ENCODE measurements around the gene CHURC1.

The CHURC1 gene

GRCh38 chr14:64973026-64973442 lies 58.8 kb downstream of the CHURC1 start:
- peak overlapping the region; percentile 59 for H3K9ac ChIP-seq (ENCODE audit: low read length)
- H3K4me1 ChIP-seq (ENCODE audit: control insufficient read depth, insufficient read depth, low read length), result peaks cover 51% of the 10 kb centered on the region
- H3K27ac ChIP-seq (ENCODE audit: low read depth, low read length), result no peak overlapping the region
- peak overlapping the region; percentile 80 for H3K4me3 ChIP-seq (ENCODE audit: low read depth, low read length)
- H3K27me3 ChIP-seq (ENCODE audit: control insufficient read depth, insufficient read depth, low read length), result peaks cover 20% of the 10 kb centered on the region
- H3K9me3 ChIP-seq (ENCODE audit: control insufficient read depth, insufficient read depth, low read depth, low read length), result no peaks in the 10 kb centered on the region
- H3K36me3 ChIP-seq (ENCODE audit: control insufficient read depth, insufficient read depth, low read length), result no peaks in the 10 kb centered on the region

GRCh38 chr14:64973826-64974225 lies 59.6 kb downstream of the CHURC1 start:
- no peak overlapping the region for H3K9ac ChIP-seq (ENCODE audit: low read length)
- H3K4me1 ChIP-seq (ENCODE audit: control insufficient read depth, insufficient read depth, low read length), result peaks cover 43% of the 10 kb centered on the region
- H3K9me3 ChIP-seq (ENCODE audit: control insufficient read depth, insufficient read depth, low read depth, low read length), result no peaks in the 10 kb centered on the region
- peaks cover 23% of the 10 kb centered on the region for H3K27me3 ChIP-seq (ENCODE audit: control insufficient read depth, insufficient read depth, low read length)
- H3K27ac ChIP-seq (ENCODE audit: low read depth, low read length), result no peak overlapping the region
- H3K36me3 ChIP-seq (ENCODE audit: control insufficient read depth, insufficient read depth, low read length), result no peaks in the 10 kb centered on the region
- no peak overlapping the region for H3K4me3 ChIP-seq (ENCODE audit: low read depth, low read length)

DNA sequence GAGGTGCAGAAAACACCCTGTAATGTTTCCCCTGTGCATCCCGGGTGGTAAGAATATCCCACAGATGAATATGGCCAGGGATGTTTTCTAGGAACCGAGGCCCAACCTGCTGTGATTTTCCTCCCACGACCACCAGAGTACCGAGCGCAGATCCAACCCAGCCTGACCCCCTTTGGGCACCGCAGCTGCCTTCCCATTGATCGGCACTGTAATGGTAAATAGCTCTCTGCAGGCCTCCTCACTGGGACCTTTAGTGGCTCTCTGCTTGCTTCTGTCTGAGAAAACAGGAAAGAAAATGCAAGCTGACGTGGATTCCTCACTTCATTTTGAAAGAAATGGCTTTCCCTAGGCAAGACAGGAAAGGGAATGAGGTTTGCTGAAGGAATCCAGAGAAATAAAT lies 60.3 kb downstream of the CHURC1 start:
- peak overlapping the region; percentile 76; the same call in 1 of the 2 replicates for H3K27ac ChIP-seq (ENCODE audit: low read depth, low read length)

DNA sequence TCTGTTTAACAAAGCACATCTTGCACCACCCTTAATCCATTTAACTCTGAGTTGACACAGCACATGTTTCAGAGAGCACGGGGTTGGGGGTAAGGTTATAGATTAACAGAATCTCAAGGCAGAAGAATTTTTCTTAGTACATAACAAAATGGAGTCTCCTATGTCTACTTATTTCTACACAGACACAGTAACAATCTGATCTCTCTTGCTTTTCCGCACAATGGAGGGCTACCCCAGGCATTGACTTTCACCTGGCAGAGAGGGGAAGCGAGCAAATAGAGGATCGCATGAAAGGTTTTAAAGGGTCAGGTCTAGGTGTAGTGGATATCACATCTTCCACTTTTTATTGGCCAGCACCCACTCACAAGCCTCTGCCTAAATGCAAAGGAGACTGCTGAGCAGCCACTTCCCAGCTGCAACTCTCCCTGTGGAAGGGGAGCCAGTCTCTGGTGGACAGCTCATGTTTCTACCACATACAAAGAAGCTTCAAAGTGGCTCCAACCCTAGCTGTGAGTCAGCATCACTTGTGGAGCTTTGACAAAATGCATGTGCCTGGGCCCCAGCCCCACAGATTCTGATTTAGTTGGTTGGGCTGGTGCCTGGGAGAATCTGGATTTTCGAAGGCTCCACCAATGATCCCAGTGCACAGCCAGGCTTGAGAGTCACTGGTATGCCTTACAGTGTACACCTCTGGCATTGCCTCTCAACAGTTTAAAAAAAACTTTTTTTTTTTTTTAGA lies 65.2 kb downstream of the CHURC1 start:
- Histone ChIP-seq H3K4me1 (ENCODE audit: control insufficient read depth, insufficient read depth, low read length) (peaks cover 18% of the 10 kb centered on the region), H3K9ac (ENCODE audit: low read length) (peak overlapping the region; percentile 43), H3K36me3 (ENCODE audit: control insufficient read depth, insufficient read depth, low read length) (no peaks in the 10 kb centered on the region), H3K27ac (ENCODE audit: low read depth, low read length) (no peak overlapping the region; the same call in 1 of the 2 replicates), H3K27me3 (ENCODE audit: control insufficient read depth, insufficient read depth, low read length) (0 out of 2 replicates have a peak, but pooled peaks cover 3% of the 10 kb centered on the region), H3K4me3 (ENCODE audit: low read depth, low read length) (no peak overlapping the region), H3K9me3 (ENCODE audit: control insufficient read depth, insufficient read depth, low read depth, low read length) (no peaks in the 10 kb centered on the region)

More for the DNA sequence above, 60.3 kb downstream of the CHURC1 start:
- Histone ChIP-seq H3K9me3 (ENCODE audit: control insufficient read depth, insufficient read depth, low read depth, low read length) (no peaks in the 10 kb centered on the region), H3K36me3 (ENCODE audit: control insufficient read depth, insufficient read depth, low read length) (no peaks in the 10 kb centered on the region), H3K4me1 (ENCODE audit: control insufficient read depth, insufficient read depth, low read length) (peaks cover 39% of the 10 kb centered on the region), H3K27me3 (ENCODE audit: control insufficient read depth, insufficient read depth, low read length) (peaks cover 23% of the 10 kb centered on the region), H3K4me3 (ENCODE audit: low read depth, low read length) (peak overlapping the region; percentile 22; the same call in 1 of the 2 replicates), H3K9ac (ENCODE audit: low read length) (peak overlapping the region; percentile 10)

GRCh38 chr14:64983439-64984310 lies 69.4 kb downstream of the CHURC1 start:
- Histone ChIP-seq H3K4me3 (ENCODE audit: low read depth, low read length) (peak overlapping the region; percentile 36), H3K27ac (ENCODE audit: low read depth, low read length) (no peak overlapping the region), H3K27me3 (ENCODE audit: control insufficient read depth, insufficient read depth, low read length) (peaks cover 12% of the 10 kb centered on the region), H3K9ac (ENCODE audit: low read length) (no peak overlapping the region), H3K4me1 (ENCODE audit: control insufficient read depth, insufficient read depth, low read length) (peaks cover 6% of the 10 kb centered on the region), H3K36me3 (ENCODE audit: control insufficient read depth, insufficient read depth, low read length) (no peaks in the 10 kb centered on the region), H3K9me3 (ENCODE audit: control insufficient read depth, insufficient read depth, low read depth, low read length) (no peaks in the 10 kb centered on the region)

Data from HUES6 (cell line).